ENCODE data around the gene SSBP2.

The SSBP2 gene

GRCh38 chr5:81657386-81657785 lies 93.5 kb downstream of the SSBP2 start:
- no peaks in the 10 kb centered on the region for H3K27me3 Mint-ChIP-seq (ENCODE audit: low read depth, poor library complexity)

DNA sequence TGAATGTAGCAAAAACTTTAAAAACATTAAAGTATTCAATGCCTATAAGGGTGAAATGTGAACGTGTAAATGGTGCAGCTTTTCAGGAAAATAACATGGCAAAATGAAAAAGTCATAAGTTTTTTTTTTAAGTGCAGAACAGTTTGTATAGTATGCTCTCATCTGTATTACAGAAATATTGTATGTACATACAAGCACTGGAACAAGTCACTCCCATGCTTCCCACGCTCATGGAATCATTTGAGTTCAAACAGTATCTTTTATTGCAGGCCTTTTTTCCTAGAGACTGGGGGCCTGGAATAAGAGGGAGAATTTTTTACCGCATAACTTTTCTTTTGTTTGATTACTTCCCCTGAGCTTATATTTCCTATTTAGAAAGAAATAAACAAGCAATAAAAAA lies 94.1 kb downstream of the SSBP2 start:
- H3K9me3 Mint-ChIP-seq: peaks cover 27% of the 10 kb centered on the region
- H3K4me1 Mint-ChIP-seq: no peaks in the 10 kb centered on the region
- H3K27me3 Mint-ChIP-seq (ENCODE audit: low read depth, poor library complexity): no peaks in the 10 kb centered on the region
- peaks cover 65% of the 10 kb centered on the region for H3K36me3 Mint-ChIP-seq (ENCODE audit: low read depth)
- no peak for TF ChIP-seq CTCF (IDR thresholded peaks at IDR 0.05)
- no peak overlapping the region for H3K27ac Mint-ChIP-seq
- DNase-seq: no peak
- H3K4me3 Mint-ChIP-seq: no peak overlapping the region

More at GRCh38 chr5:81657386-81657785, 93.5 kb downstream of the SSBP2 start:
- Mint-ChIP-seq H3K4me3 (no peak overlapping the region), H3K27ac (no peak overlapping the region), H3K4me1 (no peaks in the 10 kb centered on the region), H3K36me3 (ENCODE audit: low read depth) (peaks cover 67% of the 10 kb centered on the region), H3K9me3 (peaks cover 30% of the 10 kb centered on the region)
- TF ChIP-seq CTCF (IDR thresholded peaks at IDR 0.05): no peak
- DNase-seq: no peak

DNA sequence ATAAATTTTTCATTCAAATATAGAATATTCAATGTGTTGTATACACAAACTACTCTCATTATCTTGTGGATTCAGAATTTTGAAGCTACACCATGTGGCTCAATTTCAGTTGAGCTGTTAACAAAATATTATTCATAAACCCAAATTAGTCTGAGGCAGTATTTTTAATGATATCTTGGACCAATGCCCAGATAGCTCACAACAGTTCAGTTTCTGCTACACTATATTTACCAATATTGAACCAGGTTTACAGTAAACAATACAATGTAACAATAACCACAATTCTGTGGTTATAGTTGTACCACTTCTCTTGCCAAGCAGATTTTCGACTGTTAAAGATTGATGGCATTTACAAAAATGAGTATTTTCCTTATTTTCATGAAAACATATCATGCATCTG lies 99.9 kb downstream of the SSBP2 start:
- no peak for TF ChIP-seq CTCF (IDR thresholded peaks at IDR 0.05)
- no peak overlapping the region for H3K4me3 Mint-ChIP-seq
- peaks cover 52% of the 10 kb centered on the region for H3K36me3 Mint-ChIP-seq (ENCODE audit: low read depth)
- no peak for DNase-seq
- no peaks in the 10 kb centered on the region for H3K27me3 Mint-ChIP-seq (ENCODE audit: low read depth, poor library complexity)
- no peak overlapping the region for H3K27ac Mint-ChIP-seq
- no peaks in the 10 kb centered on the region for H3K4me1 Mint-ChIP-seq
- H3K9me3 Mint-ChIP-seq: no peaks in the 10 kb centered on the region

DNA sequence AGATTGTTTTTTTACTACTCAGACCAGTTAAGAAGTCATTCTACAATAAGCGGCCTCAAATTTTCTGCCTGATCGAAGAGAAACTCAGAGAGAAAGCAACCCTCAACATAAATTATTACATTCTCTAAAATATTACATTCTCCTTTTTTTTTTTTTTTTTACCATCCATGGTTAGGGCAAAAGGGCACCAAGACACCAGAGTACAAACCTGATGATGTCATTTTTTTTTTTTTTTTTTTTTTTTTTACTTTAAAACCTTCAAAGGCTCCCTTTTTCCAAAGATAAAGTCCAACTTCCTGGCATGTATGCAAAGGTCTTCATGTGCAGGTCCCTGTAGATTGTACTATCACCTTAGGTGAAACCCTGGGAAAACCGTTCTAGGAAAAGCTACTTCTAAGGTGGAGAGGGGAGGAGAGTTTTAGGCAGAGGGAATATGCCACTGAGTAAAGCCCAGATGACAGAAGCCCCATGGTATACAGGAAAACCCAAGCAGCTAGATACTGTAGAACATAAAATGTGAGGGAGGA lies 104.4 kb downstream of the SSBP2 start:
- Mint-ChIP-seq H3K27me3 (ENCODE audit: low read depth, poor library complexity) (no peaks in the 10 kb centered on the region), H3K4me1 (no peaks in the 10 kb centered on the region), H3K4me3 (no peak overlapping the region), H3K36me3 (ENCODE audit: low read depth) (peaks cover 46% of the 10 kb centered on the region), H3K9me3 (no peaks in the 10 kb centered on the region), H3K27ac (peak overlapping the region; percentile 78)
- DNase-seq: no peak
- TF ChIP-seq CTCF (IDR thresholded peaks at IDR 0.05): no peak

GRCh38 chr5:81642210-81642609 lies 108.7 kb downstream of the SSBP2 start:
- no peaks in the 10 kb centered on the region for H3K4me1 Mint-ChIP-seq
- TF ChIP-seq CTCF (IDR thresholded peaks at IDR 0.05): no peak
- no peak overlapping the region for H3K27ac Mint-ChIP-seq
- H3K36me3 Mint-ChIP-seq (ENCODE audit: low read depth): peaks cover 36% of the 10 kb centered on the region
- H3K4me3 Mint-ChIP-seq: no peak overlapping the region
- no peaks in the 10 kb centered on the region for H3K27me3 Mint-ChIP-seq (ENCODE audit: low read depth, poor library complexity)
- DNase-seq: no peak
- no peaks in the 10 kb centered on the region for H3K9me3 Mint-ChIP-seq

GRCh38 chr5:81639556-81639955 lies 111.3 kb downstream of the SSBP2 start:
- Mint-ChIP-seq H3K36me3 (ENCODE audit: low read depth) (peaks cover 28% of the 10 kb centered on the region), H3K27ac (peak overlapping the region; percentile 7), H3K4me3 (no peak overlapping the region), H3K9me3 (no peaks in the 10 kb centered on the region), H3K27me3 (ENCODE audit: low read depth, poor library complexity) (no peaks in the 10 kb centered on the region), H3K4me1 (no peaks in the 10 kb centered on the region)
- DNase-seq: no peak
- no peak for TF ChIP-seq CTCF (IDR thresholded peaks at IDR 0.05)

Measured in nephron progenitor cell (in vitro differentiated cells).